CD4-positive, alpha-beta T cell treated with Interleukin-15 for 4 hours (primary cell): ENCODE measurements around the gene FAM47A.

ENCODE experiments used
- DNase-seq: peaks from one replicate; pipeline ENCODE4 v3.0.0-alpha.2; 2020; ENCODE audit warnings: low spot score

Gene FAM47A

GRCh38 chrX:34132028-34132427, at the start of gene FAM47A:
Gene FAM47A, minus strand, starts transcription at chrX:34132314. Its CDS starts 36 bp downstream, at chrX:34132278.
- DNase-seq: no peak

DNA sequence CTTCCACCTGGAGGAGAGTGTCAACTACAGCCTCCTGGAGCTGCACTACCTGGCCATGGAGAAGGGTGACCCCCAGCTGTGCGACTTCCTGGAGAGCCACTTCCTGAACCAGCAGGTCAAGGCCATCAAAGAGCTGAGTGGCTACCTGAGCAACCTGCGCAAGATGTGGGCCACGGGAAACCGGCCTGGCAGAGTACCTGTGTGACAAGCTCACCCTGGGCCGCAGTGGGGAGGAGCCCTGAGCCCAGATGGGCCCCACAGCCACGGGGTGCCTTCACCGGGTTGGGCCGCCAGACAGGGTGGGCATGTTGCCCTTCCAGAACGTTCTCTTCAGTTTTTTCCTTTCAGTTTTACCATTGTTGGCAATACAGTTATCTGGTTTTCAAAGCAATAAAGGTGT, 15.2 kb upstream of the FAM47A start:
- DNase-seq: no peak

DNA sequence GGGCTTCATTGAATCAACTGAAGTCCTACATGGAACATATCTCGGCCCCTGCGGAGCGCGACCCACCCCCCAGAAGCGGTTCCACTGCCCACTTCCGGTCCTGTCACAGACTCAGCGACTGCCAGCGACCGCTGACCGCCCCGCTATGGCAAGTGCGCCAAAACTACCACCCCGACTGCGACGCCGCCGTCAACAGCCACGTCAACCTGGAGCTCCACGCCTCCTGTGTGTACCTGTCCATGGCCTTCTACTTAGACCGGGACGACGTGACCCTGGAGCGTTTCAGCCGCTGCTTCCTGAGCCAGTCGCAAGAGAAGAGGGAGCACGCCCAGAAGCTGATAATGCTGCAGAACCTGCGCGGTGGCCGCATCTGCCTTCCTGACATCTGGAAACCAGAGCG, 14.8 kb upstream of the FAM47A start:
- no peak for DNase-seq

- DNase-seq: no peak
These were observed 12.1 kb upstream of the FAM47A start for GRCh38 chrX:34144246-34144645.

DNA sequence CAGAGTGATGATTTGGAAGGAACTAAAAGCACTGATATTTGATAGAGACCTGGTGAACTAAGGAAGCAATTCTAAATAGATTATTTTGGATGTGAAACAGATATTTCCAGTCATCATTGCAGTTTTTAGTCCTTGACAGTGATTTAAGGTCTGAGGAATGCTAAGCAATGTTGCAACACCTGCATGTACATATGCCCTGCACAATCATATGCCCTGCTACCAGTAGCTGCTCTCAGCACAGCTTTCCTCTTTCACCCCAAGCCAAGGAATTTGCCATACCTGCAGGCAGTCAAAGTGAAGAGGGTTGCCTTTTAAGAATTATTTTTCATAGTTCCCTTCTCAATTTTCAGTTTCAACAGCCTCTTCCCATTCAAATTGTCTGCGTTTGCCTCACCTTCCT, 8.7 kb upstream of the FAM47A start:
- DNase-seq: no peak

DNA sequence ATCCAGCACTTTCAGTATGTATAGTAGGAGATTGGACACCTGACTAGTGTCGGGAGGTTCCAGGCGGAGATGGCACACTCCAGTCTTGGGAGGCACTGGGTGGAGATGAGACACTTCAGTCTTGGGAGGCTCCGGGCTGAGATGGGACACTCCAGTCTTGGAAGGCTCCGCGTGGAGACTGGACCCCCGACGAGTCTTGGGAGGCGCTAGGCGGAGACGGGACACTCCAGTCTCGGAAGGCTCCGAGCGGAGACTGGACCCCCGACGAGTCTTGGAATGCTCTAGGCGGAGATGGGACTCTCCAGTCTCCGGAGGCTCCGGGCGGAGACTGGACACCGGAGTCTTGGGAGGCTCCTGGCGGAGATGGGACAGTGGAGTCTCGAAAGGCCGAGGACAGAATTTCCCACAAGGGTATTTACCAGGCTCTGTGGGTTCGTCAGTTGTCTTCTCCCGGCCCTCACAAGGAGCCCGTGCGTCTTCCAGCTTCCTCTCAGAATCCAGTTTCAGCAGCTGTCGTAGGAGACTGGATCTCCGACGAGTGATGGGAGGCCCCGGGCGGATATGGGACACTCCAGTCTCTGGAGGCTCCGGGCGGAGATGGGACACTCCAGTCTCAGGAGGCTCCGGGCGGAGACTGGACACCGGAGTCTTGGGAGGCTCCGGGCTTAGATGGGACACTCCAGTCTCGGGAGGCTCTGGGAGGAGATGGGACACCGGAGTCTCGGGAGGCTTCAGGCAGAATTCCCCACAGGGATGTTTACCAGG, 952 bp downstream of the FAM47A start:
- DNase-seq: no peak

DNA sequence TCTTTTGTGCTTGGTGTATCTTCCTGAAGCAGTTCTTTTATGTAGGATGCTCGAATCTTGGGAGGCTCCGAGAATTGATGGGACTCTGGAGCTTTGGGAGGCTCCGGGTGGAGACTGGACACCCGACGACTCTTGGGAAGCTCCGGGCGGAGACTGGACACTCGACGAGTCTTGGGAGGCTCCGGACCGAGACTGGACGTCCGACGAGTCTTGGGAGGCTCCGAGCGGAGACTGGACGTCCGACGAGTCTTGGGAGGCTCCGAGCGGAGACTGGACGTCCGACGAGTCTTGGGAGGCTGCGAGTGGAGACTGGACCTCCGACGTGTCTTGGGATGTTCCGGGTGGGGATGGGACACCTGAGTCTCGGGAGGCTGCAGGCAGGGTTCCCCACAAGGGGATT, 1.6 kb downstream of the FAM47A start:
- no peak for DNase-seq

DNA sequence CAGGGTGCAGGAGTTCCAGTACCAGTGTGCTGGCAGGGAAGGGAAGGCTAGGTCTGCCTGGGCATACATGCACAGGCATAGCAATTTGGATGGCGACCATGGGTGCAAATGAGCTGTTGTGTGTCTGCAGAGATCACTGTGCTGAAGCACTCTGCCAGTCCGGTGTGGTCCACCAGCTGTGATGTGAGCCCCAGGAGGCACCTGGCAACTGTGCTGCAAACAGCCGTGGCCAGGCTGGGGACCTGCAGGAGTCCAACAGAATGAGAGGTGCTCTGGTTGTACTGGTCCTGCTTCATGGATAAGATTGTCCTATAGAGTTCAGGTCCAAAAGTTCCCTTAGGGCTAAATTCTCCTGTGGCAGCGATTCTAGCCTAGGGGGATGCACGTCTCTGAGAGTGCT, 6.1 kb downstream of the FAM47A start:
- DNase-seq: no peak

DNA sequence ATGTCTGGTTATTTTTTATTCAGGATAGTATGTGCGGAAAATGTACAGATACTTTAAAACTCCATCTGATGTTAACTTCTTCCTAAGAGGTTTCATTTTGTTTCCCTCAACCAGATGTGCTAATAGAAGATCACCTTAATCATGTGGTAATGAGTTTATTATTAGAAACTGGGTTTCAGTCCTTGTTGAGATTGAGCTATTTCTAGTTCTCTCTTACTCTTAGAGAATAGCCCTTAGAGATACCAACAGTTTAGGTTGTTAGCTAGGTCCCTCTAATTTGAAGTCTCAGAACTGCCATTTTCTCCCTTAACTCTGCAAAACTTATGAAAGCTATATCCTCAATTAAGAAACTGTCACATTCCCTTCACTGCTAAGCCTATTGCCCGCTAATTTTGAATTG, 13.0 kb downstream of the FAM47A start:
- no peak for DNase-seq

GRCh38 chrX:34112459-34112858, 19.7 kb downstream of the FAM47A start:
- no peak for DNase-seq
